Spleen (tissue), 7 donors: Measurements from ENCODE around the gene NDRG3.

Source experiments
- CTCF ChIP-seq, 11 experiments: fragments of 200-600 bp in 7 of 11; fragments of 450-650 bp in 4 of 11; sonication (generic) in 4 of 11; IDR thresholded peaks in 8 of 11; conservative IDR thresholded peaks in 3 of 11; 1 replicate in 7 of 11; 2 replicates in 4 of 11; pipeline versions ENCODE4 v1.4.0 to v1.8.0; 2016 to 2021; ENCODE audit warnings: antibody characterized with exemption in 11 of 11, inconsistent platforms in 4 of 11, mild to moderate bottlenecking in 1 of 11
- POLR2AphosphoS5 ChIP-seq, 3 donors: sonication (generic); formaldehyde crosslinking; IDR thresholded peaks; one replicate each; pipeline ENCODE4 v1.5.1; 2017; ENCODE audit warnings: antibody characterized with exemption in 3 of 3
- donor health status: DM: no; HTN: no; CAD: no; lungs with moderate emphysema.
- donor health status: DM: no; HTN: no; CAD: no.
- donor health status: DM: no; HTN: no; CAD: no.

GRCh38 chr20:36703530-36703929, 42.4 kb downstream of the NDRG3 start:
- no peak for TF ChIP-seq POLR2AphosphoS5 (IDR thresholded peaks at IDR 0.05)
- TF ChIP-seq CTCF (IDR thresholded peaks at IDR 0.05 in 8 of 11, conservative IDR thresholded peaks at IDR 0.05 in 3 of 11) = no peak
